HepG2 (cell line): ENCODE data around the gene AKAP8L. TPM values are rescaled to one million over a fixed set of nuclear protein-coding genes. Genes with fewer than 3 reads are reported as not detected.
A peak's percentile ranks its signal among the peaks of the same experiment; 100 is the strongest.

Source experiments
- ATAC-seq: fragments of 200-7000 bp; cut with Tn5 transposase; 3 replicates; pipeline ENCODE4 v1.9.1; 2020; ENCODE audit warnings: mild to moderate bottlenecking, moderate library complexity
- BruUV-seq: library from RNA; stranded (reverse); fragments of 400-500 nt; replicated peaks from 2 replicates; lab custom pipeline; 2021; lab: Mats Ljungman, UMichigan
- CTCF ChIA-PET: fragments of 300-600 bp; formaldehyde crosslinking; extraction: SDS; loops from one replicate; lab custom pipeline; 2021; ENCODE audit warnings: low total read pairs, inconsistent platforms, low intra/inter-chr PET ratio; lab: Yijun Ruan, JAX
- POLR2A ChIA-PET: fragments of 350-600 bp; sonication (Branson Sonifier 250); formaldehyde crosslinking; loops from one replicate; lab custom pipeline; 2020; ENCODE audit warnings: antibody characterized with exemption, inconsistent platforms; lab: Yijun Ruan, JAX
- DNase-seq: peaks from one replicate; pipeline ENCODE4 v3.0.0-alpha.2; 2015; ENCODE audit warnings: low spot score
- FAIRE-seq: peaks from 3 replicates; lab custom pipeline; 2011; peaks lifted over from hg19 to GRCh38; lab: Jason Lieb, UNC
- H2AFZ ChIP-seq: one replicate; pipeline ENCODE4 v1.6.1; 2011; ENCODE audit warnings: low read length, inconsistent platforms
- H3K27ac ChIP-seq: fragments of 300-600 bp; 3 replicates; pipeline ENCODE4 v1.8.0; 2011; ENCODE audit warnings: mixed run types, mild to moderate bottlenecking, mixed read lengths, low read length, inconsistent platforms; ENCODE audit not compliant: insufficient read depth; ENCODE audit errors: extremely low read length
- H3K27me3 ChIP-seq, 2 experiments: fragments of 200-600 bp in 1 of 2; 2 replicates in 1 of 2; 3 replicates in 1 of 2; pipeline versions ENCODE4 v1.6.0 to v1.8.0; 2011; ENCODE audit warnings: low read length in 2 of 2, mild to moderate bottlenecking in 2 of 2, moderate library complexity in 2 of 2, inconsistent platforms in 1 of 2; ENCODE audit not compliant: insufficient read depth in 2 of 2, control insufficient read depth in 1 of 2
- H3K36me3 ChIP-seq, 2 experiments: fragments of 200-600 bp in 1 of 2; replicated peaks in 1 of 2; 2 replicates in 1 of 2; 3 replicates in 1 of 2; pipeline versions ENCODE4 v1.5.1 to v1.8.0; 2011; ENCODE audit warnings: low read length in 2 of 2, inconsistent platforms in 1 of 2; ENCODE audit not compliant: insufficient read depth in 2 of 2, control insufficient read depth in 1 of 2
- H3K4me1 ChIP-seq: 2 replicates; pipeline ENCODE4 v1.5.1; 2012; ENCODE audit warnings: low read length, inconsistent platforms; ENCODE audit not compliant: insufficient read depth
- H3K4me2 ChIP-seq: 2 replicates; pipeline ENCODE4 v1.6.0; 2011; ENCODE audit warnings: low read depth, low read length, inconsistent platforms
- H3K4me3 ChIP-seq, 3 experiments: fragments of 200-600 bp in 1 of 3; sonication (generic), shearing (Covaris generic) in 1 of 3; replicated peaks in 1 of 3; 2 replicates each; pipeline ENCODE4 v1.5.1; 2011 to 2016; ENCODE audit warnings: low read length in 3 of 3, inconsistent platforms in 2 of 3, low read depth in 2 of 3, mild to moderate bottlenecking in 2 of 3, control low read depth in 1 of 3, mixed read lengths in 1 of 3; ENCODE audit not compliant: insufficient read depth in 1 of 3
- H3K79me2 ChIP-seq: one replicate; pipeline ENCODE4 v1.6.1; 2011; ENCODE audit warnings: low read length, inconsistent platforms; ENCODE audit not compliant: insufficient read depth
- H3K9ac ChIP-seq: 2 replicates; pipeline ENCODE4 v1.6.0; 2011; ENCODE audit warnings: mild to moderate bottlenecking, low read depth, low read length, inconsistent platforms; ENCODE audit not compliant: insufficient read depth
- H3K9me3 ChIP-seq: 2 replicates; pipeline ENCODE4 v1.5.1; 2012; ENCODE audit warnings: mild to moderate bottlenecking, low read length
- H4K20me1 ChIP-seq: 2 replicates; pipeline ENCODE4 v1.6.0; 2011; ENCODE audit warnings: inconsistent platforms, mild to moderate bottlenecking, low read length, moderate library complexity; ENCODE audit not compliant: insufficient read depth
- FOXA3 ChIP-seq: IDR thresholded peaks from 2 replicates; pipeline ENCODE4 v1.6.1; 2016; ENCODE audit warnings: missing genetic modification reagents, missing compliant biosample characterization
- FOXP1 ChIP-seq, 2 experiments: fragments of 450-650 bp in 1 of 2; IDR thresholded peaks; 2 replicates each; pipeline ENCODE4 v1.6.1; 2017 to 2018; ENCODE audit warnings: antibody characterized with exemption in 1 of 2
- SRY ChIP-seq: sonication (generic); formaldehyde crosslinking; IDR thresholded peaks from 2 replicates; pipeline ENCODE4 v1.8.0; 2022; ENCODE audit warnings: mild to moderate bottlenecking, missing genetic modification reagents
- ZNF460 ChIP-seq: sonication (generic); formaldehyde crosslinking; IDR thresholded peaks from 2 replicates; pipeline ENCODE4 v1.5.1; 2020; ENCODE audit warnings: missing genetic modification reagents, mild to moderate bottlenecking, borderline replicate concordance
- WGBS: methylation state at CpG from one replicate; pipeline ENCODE4 v1.1.6; 2017; ENCODE audit warnings: low lambda C conversion rate; 5-methylcytosine and 5-hydroxymethylcytosine counted together
- in situ Hi-C: cut with HindIII; loops from 2 replicates; pipeline ENCODE4 v1.10.0; 2017; ENCODE audit warnings: low pct_unique_long_range_greater_than_20kb; ENCODE audit not compliant: extremely low pct_ligation_motif_present
- intact Hi-C: fragments of 100-400 bp; cut with micrococcal nuclease; formaldehyde crosslinking; loops from one replicate; pipeline ENCODE4 v1.10.0; 2022; ENCODE audit not compliant: unreplicated experiment
- polyA plus RNA-seq, 8 experiments: library from polyadenylated mRNA; depleted of rRNA in 3 of 8; stranded (reverse) in 7 of 8; unstranded in 1 of 8; fragments of >200 nt; fragmentation: Illumina TruSeq in 4 of 8; extraction: Trizol in 4 of 8; gene quantifications; 2 replicates each; pipeline versions ENCODE4 v1.2.1 to v1.2.3, GENCODE V29; 2011 to 2016; ENCODE audit warnings: low read depth in 4 of 8, missing spikeins in 1 of 8, mixed read lengths in 1 of 8; ENCODE audit not compliant: insufficient read depth in 1 of 8
- total RNA-seq, 5 experiments: library from RNA; depleted of rRNA; stranded (reverse); fragments of >200 nt; fragmentation: Illumina TruSeq; extraction: Trizol; gene quantifications; 2 replicates each; pipeline ENCODE4 v1.2.3, GENCODE V29; 2016; ENCODE audit warnings: low read depth in 1 of 5
- TF ChIP-seq, protein P1 (sequence below): sonication (generic); formaldehyde crosslinking; IDR thresholded peaks from 2 replicates; pipeline ENCODE4 v1.8.0; 2022; ENCODE audit warnings: mild to moderate bottlenecking, missing genetic modification reagents, moderate library complexity
- TF ChIP-seq, protein P2 (sequence below): sonication (generic); formaldehyde crosslinking; IDR thresholded peaks from 2 replicates; pipeline ENCODE4 v1.8.1; 2023; ENCODE audit warnings: mild to moderate bottlenecking, missing genetic modification reagents

Gene AKAP8L
- total and polyA plus RNA-seq, 2 of the 13 experiments (the other 11 are each of a cell fraction or from before 2014, with no cell fraction given), result 48.2 to 49.6 TPM

DNA sequence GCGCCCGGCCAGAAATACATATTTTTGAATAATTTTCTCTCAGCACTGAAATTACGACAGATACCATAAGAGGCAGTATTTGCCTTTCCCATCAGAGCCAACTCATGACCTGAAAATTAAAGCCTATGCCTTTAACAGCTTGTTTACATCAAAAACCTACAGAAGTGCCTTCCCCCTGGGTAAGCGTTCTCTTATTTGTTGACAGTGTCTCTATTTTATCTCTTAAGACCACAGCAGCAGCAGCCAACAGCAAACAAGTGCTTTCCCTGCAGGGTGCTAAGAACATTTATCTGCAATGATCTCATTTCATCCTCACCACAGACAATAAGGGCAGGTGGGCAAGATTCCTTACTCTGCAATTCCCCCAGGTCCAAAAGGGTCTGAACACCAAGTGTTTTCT, 6.0 kb downstream of the AKAP8L start:
- Histone ChIP-seq H3K4me1 (peaks cover 73% of the 10 kb centered on the region), H3K9ac (peak overlapping the region; percentile 18; the same call in 1 of the 2 replicates), H3K27me3 (no peaks in the 10 kb centered on the region; a peak in 2 of 5 replicates), H3K4me2 (peak overlapping the region; percentile 25; the same call in 1 of the 2 replicates), H3K27ac (peak overlapping the region; percentile 32), H3K9me3 (no peaks in the 10 kb centered on the region), H3K4me3 (no peak overlapping the region), H2AFZ (no peak overlapping the region), H4K20me1 (peaks cover 43% of the 10 kb centered on the region), H3K36me3 (peaks cover 8 to 20% of the 10 kb centered on the region in 2 experiments), H3K79me2 (peaks cover 90% of the 10 kb centered on the region)
- POLR2A ChIA-PET, result interaction anchor here (0.6 to 1.9 kb wide), 2 partner anchors 34 to 1331 kb away, joined by 3 to 10 read pairs; partner anchors contain the start of gene AKAP8
- 77% methylated on average over 4 of the region's 4 CpGs for WGBS
- TF ChIP-seq FOXP1 (IDR thresholded peaks at IDR 0.05), result no peak
- peak; percentile 28; the same call in 1 of the 2 replicates for TF ChIP-seq FOXP1 (CRISPR knock-in tag; IDR thresholded peaks at IDR 0.05)
- peak; percentile 20; the same call in 1 of the 2 replicates for TF ChIP-seq FOXA3 (CRISPR knock-in tag)
- TF ChIP-seq ZNF460, result no peak
- TF ChIP-seq, protein P1, sequence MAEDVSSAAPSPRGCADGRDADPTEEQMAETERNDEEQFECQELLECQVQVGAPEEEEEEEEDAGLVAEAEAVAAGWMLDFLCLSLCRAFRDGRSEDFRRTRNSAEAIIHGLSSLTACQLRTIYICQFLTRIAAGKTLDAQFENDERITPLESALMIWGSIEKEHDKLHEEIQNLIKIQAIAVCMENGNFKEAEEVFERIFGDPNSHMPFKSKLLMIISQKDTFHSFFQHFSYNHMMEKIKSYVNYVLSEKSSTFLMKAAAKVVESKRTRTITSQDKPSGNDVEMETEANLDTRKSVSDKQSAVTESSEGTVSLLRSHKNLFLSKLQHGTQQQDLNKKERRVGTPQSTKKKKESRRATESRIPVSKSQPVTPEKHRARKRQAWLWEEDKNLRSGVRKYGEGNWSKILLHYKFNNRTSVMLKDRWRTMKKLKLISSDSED (CRISPR knock-in tag), result no peak
- TF ChIP-seq, protein P2, sequence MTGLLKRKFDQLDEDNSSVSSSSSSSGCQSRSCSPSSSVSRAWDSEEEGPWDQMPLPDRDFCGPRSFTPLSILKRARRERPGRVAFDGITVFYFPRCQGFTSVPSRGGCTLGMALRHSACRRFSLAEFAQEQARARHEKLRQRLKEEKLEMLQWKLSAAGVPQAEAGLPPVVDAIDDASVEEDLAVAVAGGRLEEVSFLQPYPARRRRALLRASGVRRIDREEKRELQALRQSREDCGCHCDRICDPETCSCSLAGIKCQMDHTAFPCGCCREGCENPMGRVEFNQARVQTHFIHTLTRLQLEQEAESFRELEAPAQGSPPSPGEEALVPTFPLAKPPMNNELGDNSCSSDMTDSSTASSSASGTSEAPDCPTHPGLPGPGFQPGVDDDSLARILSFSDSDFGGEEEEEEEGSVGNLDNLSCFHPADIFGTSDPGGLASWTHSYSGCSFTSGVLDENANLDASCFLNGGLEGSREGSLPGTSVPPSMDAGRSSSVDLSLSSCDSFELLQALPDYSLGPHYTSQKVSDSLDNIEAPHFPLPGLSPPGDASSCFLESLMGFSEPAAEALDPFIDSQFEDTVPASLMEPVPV, result no peak
- no peak for TF ChIP-seq SRY (CRISPR knock-in tag)
- FAIRE-seq (no peak), DNase-seq (no peak), ATAC-seq (no peak)
- CTCF ChIA-PET, result no interaction called here
- in situ Hi-C loops, result no loop called here
- BruUV-seq, result no TSS peak
- intact Hi-C loops, result loop anchor here (5.0 kb wide), 1 partner anchor 36 kb away; the partner anchor contains the start of gene AKAP8
